ENCODE results near the gene EPHA10.
"Not testable (repeated sequence)": the region's sequence is repeated elsewhere in the genome, so short reads cannot be mapped to it uniquely, and the experiment has no call there.

DNA sequence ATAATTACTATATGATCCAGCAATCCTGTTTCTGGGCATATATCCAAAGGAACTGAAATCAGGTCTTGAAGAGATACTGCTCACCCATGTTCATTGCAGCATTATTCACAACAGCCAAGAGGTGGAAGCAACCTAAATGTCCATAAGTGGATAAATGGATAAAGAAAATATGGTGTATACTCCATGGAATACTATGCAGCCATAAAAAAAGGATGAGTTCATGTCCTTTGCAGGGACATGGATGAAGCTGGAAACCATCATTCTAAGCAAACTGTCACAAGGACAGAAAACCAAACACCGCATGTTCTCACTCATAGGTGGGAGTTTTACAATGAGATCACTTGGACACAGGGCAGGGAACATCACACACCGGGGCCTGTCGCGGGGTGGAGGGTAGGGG is 26.3 kb downstream of the EPHA10 start:
- TF ChIP-seq EZH2 (IDR thresholded peaks at IDR 0.05; ENCODE audit: insufficient read depth, poor library complexity, severe bottlenecking); EZH2phosphoT487 (IDR thresholded peaks at IDR 0.05; ENCODE audit: insufficient read depth, low read depth): not testable (repeated sequence)
